Effector CD8-positive, alpha-beta T cell (primary cell): ENCODE results near the gene SYNGAP1.

Experiments
- DNase-seq: peaks from one replicate; lab custom pipeline; 2025; lab: John Stamatoyannopoulos, UW

The SYNGAP1 gene

DNA sequence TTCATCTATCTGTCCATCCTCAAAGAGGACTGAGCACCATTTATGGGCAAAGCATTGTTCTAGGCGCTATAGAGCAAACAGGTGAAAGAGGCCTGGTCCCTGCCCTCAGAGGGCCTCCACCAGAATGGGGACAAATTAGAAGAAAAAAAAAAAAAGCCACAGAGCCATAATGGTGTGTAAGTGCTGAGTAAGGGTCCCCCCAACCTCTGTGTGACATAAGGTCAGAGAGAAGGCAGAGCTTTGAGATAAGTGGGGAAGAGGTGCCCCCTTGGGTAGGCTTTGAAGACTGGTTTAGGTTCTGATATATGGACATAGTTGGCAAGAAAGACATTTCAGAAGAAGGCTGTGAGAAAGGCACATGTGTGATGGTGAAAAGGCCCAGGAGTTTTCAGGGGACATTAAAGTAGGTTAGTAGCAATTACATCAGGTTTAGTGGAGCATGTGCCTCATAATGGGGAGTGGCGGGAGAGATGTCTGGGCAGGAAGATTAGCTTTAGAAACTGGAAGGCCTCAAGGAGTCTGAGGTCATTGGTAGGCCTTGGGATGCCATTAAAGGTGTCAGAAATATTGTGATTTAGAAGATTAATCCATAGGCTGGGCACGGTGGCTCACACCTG, 19.2 kb downstream of the SYNGAP1 start:
- DNase-seq, result no peak

DNA sequence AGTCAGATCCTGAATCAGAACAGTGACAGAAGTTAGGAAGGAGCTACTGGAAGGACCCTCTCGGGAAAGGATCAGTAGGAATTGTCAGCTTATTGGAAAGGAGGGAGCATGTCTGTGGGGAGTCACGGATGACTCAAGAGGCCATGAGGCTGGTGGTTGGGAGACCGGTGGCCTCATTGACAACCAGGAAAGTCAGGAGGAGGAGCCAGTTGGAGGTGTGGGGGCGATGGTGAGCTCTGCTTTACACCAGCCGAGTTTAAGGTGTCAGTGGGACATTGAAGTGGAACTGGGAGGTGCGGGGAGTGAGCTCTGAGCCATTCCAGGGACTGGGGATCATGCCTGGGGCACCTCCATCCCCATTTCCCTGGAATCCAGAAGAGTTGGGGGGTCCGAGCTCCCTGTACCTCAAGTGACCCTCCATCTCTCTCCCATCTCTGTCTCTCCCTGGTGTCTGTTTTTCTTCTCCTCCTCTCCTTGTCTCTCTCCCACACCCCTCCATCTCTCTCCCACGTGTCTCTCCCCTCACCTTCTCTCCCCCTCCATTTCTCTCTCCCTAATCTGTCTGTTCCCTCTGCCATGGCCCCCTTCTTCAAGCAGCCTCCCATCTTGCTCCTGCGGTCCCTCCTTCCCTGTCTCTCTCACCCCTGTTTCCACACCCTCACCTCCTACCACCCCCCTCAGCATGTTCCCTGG, 20.2 kb downstream of the SYNGAP1 start:
- no peak for DNase-seq

DNA sequence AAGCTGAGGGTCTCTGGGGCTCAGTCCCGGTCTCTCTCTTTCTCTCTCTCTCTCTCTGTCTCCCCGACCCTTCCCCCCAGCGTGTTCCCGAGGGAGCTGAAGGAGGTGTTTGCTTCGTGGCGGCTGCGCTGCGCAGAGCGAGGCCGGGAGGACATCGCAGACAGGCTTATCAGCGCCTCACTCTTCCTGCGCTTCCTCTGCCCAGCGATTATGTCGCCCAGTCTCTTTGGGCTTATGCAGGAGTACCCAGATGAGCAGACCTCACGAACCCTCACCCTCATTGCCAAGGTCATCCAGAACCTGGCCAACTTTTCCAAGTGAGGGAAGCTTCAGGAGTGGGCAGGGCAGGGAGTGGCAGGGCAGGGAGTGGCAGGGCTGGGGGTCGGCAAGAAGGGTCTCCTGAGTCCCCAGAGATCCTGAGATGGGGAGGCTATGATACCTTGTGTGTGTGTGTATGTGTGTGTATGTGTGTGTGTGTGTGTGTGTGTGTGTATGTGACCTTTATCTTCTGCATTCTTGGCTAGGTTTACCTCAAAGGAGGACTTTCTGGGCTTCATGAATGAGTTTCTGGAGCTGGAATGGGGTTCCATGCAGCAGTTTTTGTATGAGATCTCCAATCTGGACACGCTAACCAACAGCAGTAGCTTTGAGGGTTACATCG, 20.9 kb downstream of the SYNGAP1 start:
- no peak for DNase-seq

DNA sequence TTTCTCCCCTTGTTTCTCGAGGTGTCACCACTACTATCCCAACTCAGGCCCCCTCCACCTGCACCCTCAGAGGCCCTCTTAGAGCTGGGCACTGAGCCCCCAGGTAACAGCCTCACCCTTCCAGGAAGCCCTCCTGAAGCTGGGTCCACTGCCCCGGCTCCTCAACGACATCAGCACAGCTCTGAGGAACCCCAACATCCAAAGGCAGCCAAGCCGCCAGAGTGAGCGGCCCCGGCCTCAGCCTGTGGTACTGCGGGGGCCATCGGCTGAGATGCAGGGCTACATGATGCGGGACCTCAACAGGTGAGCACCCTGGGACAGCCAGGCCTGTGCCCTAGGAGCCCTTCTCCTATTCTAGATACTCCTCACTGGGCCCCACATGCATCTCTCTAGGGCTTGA, 21.6 kb downstream of the SYNGAP1 start:
- DNase-seq, result no peak

DNA sequence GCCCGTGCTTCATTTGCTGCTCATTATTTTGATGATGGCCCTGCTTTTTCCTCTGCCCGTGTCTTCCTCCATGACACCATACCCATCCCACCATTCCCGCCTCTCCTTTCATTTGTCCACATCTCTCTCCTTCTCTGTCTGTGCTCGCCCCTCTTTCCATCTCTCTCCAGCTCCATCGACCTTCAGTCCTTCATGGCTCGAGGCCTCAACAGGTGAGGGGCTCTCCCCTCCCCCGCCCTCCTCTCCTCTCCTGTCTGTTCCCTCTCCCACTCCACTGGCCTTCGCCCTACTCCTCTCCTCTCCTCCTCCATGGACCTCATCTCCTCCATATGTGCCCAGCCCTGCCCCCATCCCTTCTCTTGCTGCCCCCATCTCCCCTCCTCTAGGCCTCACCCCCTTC, 22.4 kb downstream of the SYNGAP1 start:
- no peak for DNase-seq

DNA sequence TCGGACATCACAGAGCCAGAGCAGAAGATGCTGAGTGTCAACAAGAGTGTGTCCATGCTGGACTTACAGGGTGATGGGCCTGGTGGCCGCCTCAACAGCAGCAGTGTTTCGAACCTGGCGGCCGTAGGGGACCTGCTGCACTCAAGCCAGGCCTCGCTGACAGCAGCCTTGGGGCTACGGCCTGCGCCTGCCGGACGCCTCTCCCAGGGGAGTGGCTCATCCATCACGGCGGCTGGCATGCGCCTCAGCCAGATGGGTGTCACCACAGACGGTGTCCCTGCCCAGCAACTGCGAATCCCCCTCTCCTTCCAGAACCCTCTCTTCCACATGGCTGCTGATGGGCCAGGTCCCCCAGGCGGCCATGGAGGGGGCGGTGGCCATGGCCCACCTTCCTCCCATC, 23.2 kb downstream of the SYNGAP1 start:
- no peak for DNase-seq

DNA sequence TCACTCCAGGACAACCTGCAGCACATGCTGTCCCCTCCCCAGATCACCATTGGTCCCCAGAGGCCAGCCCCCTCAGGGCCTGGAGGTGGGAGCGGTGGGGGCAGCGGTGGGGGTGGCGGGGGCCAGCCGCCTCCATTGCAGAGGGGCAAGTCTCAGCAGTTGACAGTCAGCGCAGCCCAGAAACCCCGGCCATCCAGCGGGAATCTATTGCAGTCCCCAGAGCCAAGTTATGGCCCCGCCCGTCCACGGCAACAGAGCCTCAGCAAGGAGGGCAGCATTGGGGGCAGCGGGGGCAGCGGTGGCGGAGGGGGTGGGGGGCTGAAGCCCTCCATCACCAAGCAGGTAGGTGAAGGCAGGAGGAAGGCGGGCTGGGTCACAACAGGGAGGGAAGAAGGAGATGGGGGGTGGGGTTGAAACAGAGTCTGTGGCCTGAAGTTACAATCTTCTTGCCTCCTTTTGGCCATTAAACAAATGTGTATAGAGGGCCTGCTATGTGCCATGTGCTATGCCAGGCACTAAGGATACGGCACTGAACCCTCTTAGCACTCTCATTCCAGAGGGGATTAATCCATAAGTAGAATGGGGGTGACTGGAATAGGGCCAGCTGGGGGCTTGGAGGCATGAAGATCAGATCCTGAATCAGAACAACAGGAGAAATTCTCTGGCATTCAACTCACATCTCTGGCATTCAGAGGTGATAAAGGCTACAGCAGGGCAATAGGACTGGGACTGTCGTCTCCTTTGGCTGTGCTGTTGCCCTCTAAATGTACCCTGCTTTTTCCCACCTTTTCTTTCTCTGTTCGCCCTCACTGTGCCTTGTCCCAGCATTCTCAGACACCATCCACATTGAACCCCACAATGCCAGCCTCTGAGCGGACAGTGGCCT, 24.0 kb downstream of the SYNGAP1 start:
- DNase-seq, result no peak

DNA sequence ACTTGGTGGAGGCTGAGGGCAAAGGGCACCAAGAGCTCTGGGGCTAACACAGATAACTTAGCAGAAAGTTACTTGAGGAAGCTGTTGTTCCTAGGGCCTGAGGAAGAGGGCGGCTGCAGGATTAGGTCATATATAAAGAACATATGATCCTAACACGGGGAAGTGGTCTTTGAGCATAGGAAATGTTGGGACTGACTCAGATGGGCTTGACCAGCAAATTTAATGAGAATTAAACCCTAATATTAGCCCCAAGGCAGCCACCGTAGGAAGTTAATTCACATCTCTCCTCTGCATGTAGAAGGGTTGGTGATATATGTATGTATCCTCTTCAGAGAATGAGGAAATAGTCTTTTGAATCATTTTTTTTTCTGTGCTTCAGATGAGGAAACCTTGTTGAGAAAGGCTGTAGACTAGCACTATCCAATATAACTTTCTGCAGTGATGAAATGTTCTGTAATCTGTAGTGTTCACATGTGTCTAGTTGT, 25.3 kb downstream of the SYNGAP1 start:
- no peak for DNase-seq

DNA sequence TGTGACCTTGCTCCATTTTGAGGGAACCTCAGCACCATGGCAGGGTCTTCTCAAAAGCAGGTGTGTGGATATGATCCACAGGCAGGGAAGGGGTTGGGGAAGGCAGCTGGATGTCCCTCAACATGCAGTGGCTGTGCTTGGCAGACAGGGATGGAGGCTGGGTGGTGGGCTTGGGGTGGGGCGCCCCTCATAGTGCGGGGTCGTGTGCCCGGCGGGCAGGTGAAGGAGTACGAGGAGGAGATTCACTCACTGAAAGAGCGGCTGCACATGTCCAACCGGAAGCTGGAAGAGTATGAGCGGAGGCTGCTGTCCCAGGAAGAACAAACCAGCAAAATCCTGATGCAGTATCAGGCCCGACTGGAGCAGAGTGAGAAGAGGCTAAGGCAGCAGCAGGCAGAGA, 26.5 kb downstream of the SYNGAP1 start:
- no peak for DNase-seq

DNA sequence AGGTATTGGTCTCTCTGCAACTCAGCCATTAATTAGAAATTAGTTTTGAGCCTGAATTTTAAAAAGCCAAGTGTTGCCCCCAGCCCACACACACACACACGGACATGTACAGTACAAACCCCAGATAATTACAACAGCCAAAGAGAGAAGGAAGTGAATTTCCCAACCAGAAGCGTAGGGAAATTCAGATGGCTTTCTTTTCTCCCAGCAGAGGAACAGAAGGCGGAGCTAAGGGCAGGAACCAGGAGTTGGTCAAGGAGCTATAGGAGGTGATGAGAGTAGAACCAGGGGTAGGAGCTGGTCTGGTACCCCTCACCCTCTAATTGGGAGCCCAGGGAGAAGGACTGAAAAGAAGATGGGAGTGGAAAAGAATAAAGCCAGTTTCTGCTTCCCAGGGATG, 30.6 kb downstream of the SYNGAP1 start:
- DNase-seq, result no peak

DNA sequence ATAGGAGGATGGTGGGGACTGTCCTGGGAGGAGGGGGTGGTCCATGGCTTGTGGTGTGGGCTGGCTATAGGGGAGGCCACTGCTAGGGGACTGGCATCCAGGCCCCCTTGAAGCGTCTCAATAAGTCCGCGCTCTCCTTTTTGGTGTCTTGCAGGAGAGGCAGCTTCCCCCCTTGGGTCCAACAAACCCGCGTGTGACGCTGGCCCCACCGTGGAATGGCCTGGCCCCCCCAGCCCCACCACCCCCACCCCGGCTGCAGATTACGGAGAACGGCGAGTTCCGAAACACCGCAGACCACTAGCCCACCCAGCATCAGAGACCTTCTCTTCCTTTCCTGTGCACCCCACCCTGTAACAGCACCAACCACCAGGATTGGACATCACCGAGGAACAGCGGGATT, 31.7 kb downstream of the SYNGAP1 start:
- no peak for DNase-seq

DNA sequence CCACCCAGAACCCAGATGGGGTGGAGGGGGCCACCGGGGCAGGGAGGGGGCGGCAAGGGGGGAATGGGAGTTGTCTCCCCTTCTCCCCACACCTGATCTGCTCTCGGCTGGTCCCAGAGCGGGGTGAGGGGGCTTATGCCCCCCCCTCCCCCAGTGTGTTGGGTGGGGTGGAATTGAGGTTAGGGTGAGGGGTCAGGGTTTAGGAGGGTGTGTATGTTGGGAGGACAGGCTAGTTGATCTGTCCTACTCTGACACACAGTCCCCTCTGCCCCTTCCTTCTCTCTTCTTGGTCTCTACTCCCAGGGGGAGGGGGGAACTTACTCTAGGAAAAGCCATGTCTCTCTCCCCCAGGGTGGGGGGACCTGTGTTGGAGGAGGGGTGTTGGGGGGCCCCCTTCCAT, 32.6 kb downstream of the SYNGAP1 start:
- no peak for DNase-seq

DNA sequence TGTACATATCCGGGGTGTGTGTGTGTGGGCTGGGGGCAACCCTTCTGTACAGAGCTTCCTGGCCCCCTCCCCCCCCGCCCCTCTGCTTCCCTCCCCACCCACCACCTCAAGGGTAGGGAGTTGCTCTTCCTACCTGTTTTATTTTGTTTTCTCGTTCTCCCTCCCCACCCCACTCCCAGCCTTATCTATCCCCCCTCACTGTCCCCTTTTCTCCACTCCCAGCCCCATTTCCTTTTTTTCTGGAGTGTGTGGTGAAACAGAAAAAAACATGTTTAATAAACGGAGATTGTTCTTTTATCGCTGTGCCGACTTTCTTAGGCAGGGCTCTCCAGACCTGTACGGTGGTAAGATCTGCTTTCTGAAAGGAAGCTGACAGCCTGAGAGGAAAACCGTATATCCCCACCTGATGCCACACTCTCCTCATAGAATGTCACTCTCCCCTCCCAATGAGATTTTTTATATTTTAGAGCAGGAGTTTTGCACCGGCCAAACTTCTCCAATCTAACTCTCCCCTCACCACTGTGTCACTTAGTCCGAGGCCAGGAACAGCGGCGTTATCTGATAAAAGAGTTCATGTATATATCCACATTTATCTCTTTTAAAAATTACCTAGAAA, 33.6 kb downstream of the SYNGAP1 start:
- DNase-seq, result no peak

DNA sequence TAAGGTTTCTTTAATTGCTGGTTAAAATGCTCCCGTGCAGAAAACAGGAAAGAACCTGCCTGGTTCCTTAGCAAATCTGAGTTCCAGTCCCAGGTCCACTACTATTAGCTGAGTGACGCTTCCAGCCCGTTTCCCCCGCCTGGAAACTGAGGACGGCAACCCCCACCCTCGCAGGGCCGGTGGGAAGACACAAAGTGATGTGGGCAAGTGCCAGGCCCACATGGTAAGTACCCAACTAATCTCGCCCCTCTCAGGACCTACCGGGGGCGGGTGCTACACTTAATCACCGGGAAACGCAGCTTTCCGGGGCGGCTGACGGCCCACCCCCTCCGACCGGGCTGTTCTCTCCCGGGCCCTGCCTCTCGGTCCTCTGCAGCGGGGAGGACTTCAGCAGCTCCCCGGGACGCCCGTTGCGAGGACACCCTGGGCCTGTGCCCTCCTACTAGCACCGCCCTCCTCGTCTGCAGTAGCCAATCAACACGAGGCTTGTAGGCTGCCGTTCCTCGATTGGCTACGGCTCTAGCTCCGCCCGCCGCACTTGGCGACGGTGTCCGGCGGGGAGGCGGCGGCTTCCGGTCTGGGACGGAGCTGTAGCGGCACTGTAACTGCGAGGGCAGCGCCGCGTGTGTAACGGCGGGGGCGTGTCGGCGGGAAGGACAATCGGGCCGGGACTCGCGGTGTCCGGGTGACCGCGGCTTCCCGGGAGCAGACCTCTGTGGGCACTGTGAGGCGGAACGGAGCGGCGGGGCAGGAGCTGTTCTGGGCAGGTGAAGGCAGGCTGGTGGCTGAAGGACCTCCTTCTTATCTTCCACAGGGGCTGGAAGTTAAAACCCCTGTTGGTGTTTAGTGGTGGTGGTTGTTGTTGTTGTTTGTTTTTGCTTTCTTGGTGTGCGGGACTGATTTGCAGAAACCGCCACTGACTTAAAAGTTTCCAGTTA, 34.4 kb downstream of the SYNGAP1 start, which contains the start of gene ZBTB9:
Gene ZBTB9, plus strand, starts transcription at position 568 of the 938 bp plus-strand sequence. CDS start 525 bp downstream, outside the sequence.
- DNase-seq, result peak; percentile 89

DNA sequence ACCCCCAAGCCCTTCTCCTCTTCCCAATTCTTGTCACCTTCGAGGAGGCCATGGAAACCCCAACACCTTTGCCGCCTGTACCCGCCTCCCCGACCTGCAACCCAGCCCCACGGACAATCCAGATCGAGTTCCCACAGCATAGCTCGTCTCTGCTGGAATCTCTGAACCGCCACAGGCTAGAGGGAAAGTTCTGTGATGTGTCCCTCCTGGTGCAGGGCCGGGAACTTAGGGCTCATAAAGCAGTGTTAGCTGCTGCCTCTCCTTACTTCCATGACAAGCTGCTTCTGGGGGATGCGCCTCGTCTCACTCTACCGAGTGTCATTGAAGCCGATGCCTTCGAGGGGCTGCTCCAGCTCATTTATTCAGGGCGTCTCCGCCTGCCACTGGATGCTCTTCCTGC, 35.2 kb downstream of the SYNGAP1 start:
- DNase-seq, result no peak

DNA sequence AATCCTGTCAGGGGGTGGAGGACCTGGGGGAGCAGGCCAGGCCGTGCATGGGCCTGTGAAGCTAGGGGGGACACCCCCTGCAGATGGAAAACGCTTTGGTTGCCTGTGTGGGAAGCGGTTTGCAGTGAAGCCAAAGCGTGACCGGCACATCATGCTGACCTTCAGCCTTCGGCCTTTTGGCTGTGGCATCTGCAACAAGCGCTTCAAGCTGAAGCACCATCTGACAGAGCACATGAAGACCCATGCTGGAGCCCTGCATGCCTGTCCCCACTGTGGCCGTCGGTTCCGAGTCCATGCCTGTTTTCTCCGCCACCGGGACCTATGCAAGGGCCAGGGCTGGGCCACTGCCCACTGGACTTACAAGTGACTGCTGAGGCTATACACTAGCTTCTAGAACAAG, 36.3 kb downstream of the SYNGAP1 start:
- DNase-seq, result no peak

DNA sequence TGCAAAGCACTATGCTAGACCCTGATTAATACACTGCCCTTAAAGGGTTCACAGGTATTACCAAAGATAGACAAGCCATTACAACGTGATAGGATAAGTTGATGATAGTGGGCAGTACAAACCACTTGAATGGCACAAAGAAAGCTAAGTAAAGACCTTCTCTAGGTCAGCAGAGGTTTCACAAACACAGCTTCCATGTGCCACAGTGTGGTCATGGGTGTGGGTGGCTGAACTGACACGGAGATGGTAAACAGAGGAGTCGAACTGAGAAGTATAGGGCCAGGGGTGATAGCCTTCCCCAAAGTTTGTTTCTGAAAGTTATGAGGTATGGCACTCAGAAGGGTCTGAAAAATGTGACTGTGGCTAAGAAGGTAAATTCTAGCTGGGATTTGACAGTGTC, 38.8 kb downstream of the SYNGAP1 start:
- no peak for DNase-seq

DNA sequence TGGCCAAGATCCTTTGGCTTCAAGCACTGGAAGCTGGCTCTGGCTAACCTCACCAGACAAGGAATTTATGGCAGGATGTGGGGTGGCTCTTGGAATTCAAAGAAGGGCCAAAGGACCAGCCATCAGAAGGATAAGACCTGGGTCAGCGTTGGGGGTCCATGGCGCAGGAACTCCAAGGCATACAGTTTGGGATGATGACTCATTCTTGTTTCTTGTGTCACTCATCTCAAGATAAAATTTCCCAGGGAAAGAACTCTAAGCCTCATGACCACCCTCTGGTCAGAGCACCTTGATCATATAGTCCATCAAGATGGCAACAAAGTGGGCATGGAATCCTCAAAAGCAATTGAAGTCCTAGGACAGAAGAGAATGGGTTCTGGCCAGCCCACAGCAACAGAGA, 39.4 kb downstream of the SYNGAP1 start:
- DNase-seq, result no peak

DNA sequence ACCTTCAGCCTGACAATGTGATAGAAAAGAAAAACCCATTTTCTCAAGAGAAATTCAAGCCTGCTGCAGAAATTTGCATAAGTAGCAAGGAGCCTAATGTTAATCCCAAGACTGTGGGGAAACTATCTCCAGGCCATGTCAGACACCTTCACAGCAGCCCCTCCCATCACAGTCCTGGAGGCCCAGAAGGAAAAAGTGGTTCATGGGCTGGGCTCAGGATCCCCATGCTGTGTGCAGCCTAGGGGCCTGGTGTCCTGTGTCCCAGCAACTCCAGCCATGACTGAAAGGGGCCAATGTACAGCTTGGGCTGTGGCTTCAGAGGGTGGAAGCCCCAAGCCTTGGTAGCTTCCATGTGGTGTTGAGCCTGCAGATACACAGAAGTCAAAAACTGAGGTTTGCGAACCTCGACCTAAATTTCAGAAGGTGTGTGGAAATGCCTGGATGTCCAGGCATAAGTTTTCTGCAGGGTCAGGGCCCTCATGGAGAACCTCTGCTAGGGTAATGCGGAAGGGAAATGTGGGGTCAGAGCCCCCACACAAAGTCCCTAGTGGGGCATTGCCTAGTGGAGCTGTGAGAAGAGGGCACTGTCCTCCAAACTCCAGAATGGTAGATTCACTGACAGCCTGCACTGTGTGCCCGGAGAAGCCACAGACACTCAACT, 46.3 kb downstream of the SYNGAP1 start:
- DNase-seq, result no peak

DNA sequence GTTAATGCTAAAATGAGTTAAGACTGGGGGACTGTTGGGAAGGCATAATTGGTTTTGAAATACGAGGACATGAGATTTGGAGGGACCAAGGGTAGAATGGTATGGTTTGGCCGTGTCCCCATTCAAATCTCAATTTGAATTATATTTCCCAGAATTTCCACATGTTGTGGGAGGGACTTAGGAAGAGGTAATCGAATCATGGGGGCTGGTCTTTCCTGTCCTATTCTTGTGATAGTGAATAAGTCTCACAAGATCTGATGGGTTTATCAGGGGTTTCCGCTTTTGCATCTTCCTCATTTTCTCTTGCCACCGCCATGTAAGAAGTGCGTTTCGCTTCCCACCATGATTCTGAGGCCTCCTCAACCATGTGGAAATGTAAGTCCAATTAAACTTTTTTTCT, 47.2 kb downstream of the SYNGAP1 start:
- no peak for DNase-seq
